Measurements from ENCODE around the gene NUTF2. TPM values are rescaled to one million over a fixed set of nuclear protein-coding genes. Genes with fewer than 3 reads are reported as not detected.

The NUTF2 gene
- total and polyA plus RNA-seq, 2 of the 4 experiments (the other 2 are of a cell fraction), result 42.7 to 361 TPM

DNA sequence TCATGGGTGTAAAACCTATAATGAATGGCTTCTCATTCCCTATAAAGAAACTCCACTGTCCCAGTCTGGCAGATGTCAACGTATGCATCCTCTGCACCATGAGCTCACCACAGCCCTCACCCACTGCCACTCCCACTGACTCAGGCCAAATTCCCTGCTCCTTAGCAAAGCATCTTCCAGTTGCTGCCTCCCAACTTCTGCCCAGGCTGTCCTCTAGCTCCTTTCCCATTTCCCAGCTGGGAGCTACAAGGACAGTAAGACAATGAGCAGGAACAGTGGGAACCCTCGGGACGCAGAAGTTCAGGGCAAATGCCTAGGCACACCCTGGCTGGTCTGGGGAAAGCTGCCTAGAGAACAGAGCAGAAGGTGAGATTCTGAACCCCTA is 13.7 kb upstream of the NUTF2 start:
- peak; percentile 75 for ATAC-seq (ENCODE audit: low read depth)
- CTCF ChIA-PET, result interaction anchor here (2.4 kb wide), 1 partner anchor 17 kb away, joined by 11 read pairs; no protein-coding TSS in a partner anchor

More for the DNA sequence above, 13.7 kb upstream of the NUTF2 start:
- intact Hi-C loops (cut with micrococcal nuclease) (no loop called here), dilution Hi-C loops (cut with HindIII; ENCODE audit: low sequenced_read_pairs, unreplicated experiment) (no loop called here), in situ Hi-C loops (cut with MboI; ENCODE audit: low sequenced_read_pairs) (no loop called here)
- Histone ChIP-seq H3K27me3 (ENCODE audit: control insufficient read depth, insufficient read depth, low read length) (no peaks in the 10 kb centered on the region), H3K9me3 (ENCODE audit: control insufficient read depth, insufficient read depth, low read length) (no peaks in the 10 kb centered on the region), H4K5ac (ENCODE audit: low read depth, low read length) (peak overlapping the region; percentile 25; the same call in 1 of the 2 replicates), H4K91ac (ENCODE audit: insufficient read depth, low read depth, low read length) (peak overlapping the region; percentile 50), H3K36me3 (ENCODE audit: control insufficient read depth, insufficient read depth, low read length) (peaks cover 36% of the 10 kb centered on the region), H2AFZ (replicated peaks; ENCODE audit: low read length, poor library complexity) (peak overlapping the region; percentile 97), H3K9ac (ENCODE audit: low read depth, low read length) (peak overlapping the region; percentile 69), H3K4me3 (ENCODE audit: insufficient read depth, low read depth, low read length) (peak overlapping the region; percentile 75), H2BK15ac (ENCODE audit: low read depth, low read length) (no peak overlapping the region), H2BK5ac (ENCODE audit: low read depth, low read length, poor library complexity, severe bottlenecking) (peak overlapping the region; percentile 55), H3K4me2 (ENCODE audit: low read depth, low read length) (peak overlapping the region; percentile 99), H3K79me1 (ENCODE audit: low read depth in 1 of 2, low read length in 2 of 2) (peaks cover 6 to 36% of the 10 kb centered on the region in 2 experiments; a peak in 3 of 4 replicates), H3K18ac (ENCODE audit: low read depth, low read length) (no peak overlapping the region), H3K27ac (ENCODE audit: insufficient read depth, low read length) (peak overlapping the region; percentile 77), H3K4me1 (ENCODE audit: control insufficient read depth, insufficient read depth, low read length) (peaks cover 2% of the 10 kb centered on the region), H4K20me1 (ENCODE audit: insufficient read depth, low read length) (no peaks in the 10 kb centered on the region), H4K8ac (ENCODE audit: low read depth in 2 of 2, low read length in 2 of 2) (peak overlapping the region in 1 of 2 experiments; percentile 76; a peak in 1 of 4 replicates), H2BK20ac (ENCODE audit: low read depth, low read length) (no peak overlapping the region), H3K14ac (replicated peaks; ENCODE audit: low read depth, low read length) (peak overlapping the region; percentile 89), H3K56ac (ENCODE audit: extremely low read depth, insufficient read depth, low read length) (peak overlapping the region; percentile 44; the same call in 1 of the 2 replicates), H3K23ac (ENCODE audit: low read depth, low read length) (peak overlapping the region; percentile 89; the same call in 1 of the 2 replicates), H3K9me1 (ENCODE audit: insufficient read depth, low read length) (peaks cover 7% of the 10 kb centered on the region; the same call in 1 of the 2 replicates), H3K4ac (ENCODE audit: low read depth, low read length) (peak overlapping the region; percentile 87), H2AK9ac (replicated peaks; ENCODE audit: low read depth, low read length, poor library complexity) (peak overlapping the region; percentile 98), H2AK5ac (ENCODE audit: low read depth, low read length) (peak overlapping the region; percentile 91), H2BK120ac (ENCODE audit: low read depth, low read length) (no peak overlapping the region)
- 12% methylated on average over 3 of the region's 3 CpGs; no CpG with 5 or more reads in 1 of the 2 experiments for WGBS, 2 experiments (ENCODE audit: extremely low coverage in 2 of 2, insufficient read length in 1 of 2)
- no TSS peak for BruUV-seq (replicated peaks)
- DNase-seq, result peak; percentile 80
- TF ChIP-seq, protein P1, sequence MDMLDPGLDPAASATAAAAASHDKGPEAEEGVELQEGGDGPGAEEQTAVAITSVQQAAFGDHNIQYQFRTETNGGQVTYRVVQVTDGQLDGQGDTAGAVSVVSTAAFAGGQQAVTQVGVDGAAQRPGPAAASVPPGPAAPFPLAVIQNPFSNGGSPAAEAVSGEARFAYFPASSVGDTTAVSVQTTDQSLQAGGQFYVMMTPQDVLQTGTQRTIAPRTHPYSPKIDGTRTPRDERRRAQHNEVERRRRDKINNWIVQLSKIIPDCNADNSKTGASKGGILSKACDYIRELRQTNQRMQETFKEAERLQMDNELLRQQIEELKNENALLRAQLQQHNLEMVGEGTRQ (IDR thresholded peaks at IDR 0.05; ENCODE audit: low read depth, low read length), result no peak
- TF ChIP-seq NFE2L2 (IDR thresholded peaks at IDR 0.05; ENCODE audit: low read depth, low read length) (no peak), MAFK (IDR thresholded peaks at IDR 0.05; ENCODE audit: low read depth, low read length) (peak; percentile 44; the same call in 1 of the 2 replicates), SMC3 (IDR thresholded peaks at IDR 0.05; ENCODE audit: low read depth, low read length) (no peak), CTCF (conservative IDR thresholded peaks at IDR 0.05; ENCODE audit: low read depth, low read length) (no peak), POLR2A (IDR thresholded peaks at IDR 0.05; ENCODE audit: low read depth, low read length) (peak; percentile 57), RFX5 (IDR thresholded peaks at IDR 0.05; ENCODE audit: low read depth, low read length) (no peak), MAZ (IDR thresholded peaks at IDR 0.05; ENCODE audit: borderline replicate concordance, low read depth, low read length) (no peak), RAD21 (IDR thresholded peaks at IDR 0.05; ENCODE audit: low read length) (peak; percentile 30; the same call in 1 of the 2 replicates), CEBPB (IDR thresholded peaks at IDR 0.05; ENCODE audit: low read depth, low read length) (no peak), MXI1 (IDR thresholded peaks at IDR 0.05; ENCODE audit: borderline replicate concordance, low read depth, low read length) (0 out of 2 replicates have a peak, but pooled peaks have one; percentile 56), CHD1 (IDR thresholded peaks at IDR 0.05; ENCODE audit: low read depth, low read length) (no peak), RCOR1 (IDR thresholded peaks at IDR 0.05; ENCODE audit: insufficient replicate concordance, low read length) (peak; percentile 48), BHLHE40 (IDR thresholded peaks at IDR 0.05; ENCODE audit: low read depth, low read length) (no peak), FOS (IDR thresholded peaks at IDR 0.05; ENCODE audit: low read depth, low read length) (no peak)
- POLR2A ChIA-PET (ENCODE audit: unreplicated experiment), result interaction anchor here (1.1 kb wide), 1 partner anchor 11 kb away, joined by 3 read pairs; no protein-coding TSS in a partner anchor
